Activated CD4-positive, alpha-beta T cell treated with anti-CD3 and anti-CD28 coated beads, Interleukin-2, amount 10 ng/mL, durations not matched to agents 24 days and 14 days (primary cell): Measurements from ENCODE around the gene NTSR1. TPM values are rescaled to one million over a fixed set of nuclear protein-coding genes. Genes with fewer than 3 reads are reported as not detected.

Experiments used
- DNase-seq: peaks from one replicate; pipeline ENCODE4 v3.0.0; 2022
- H3K27ac Mint-ChIP-seq: one replicate; pipeline ENCODE4 v1.8.0; 2022; ENCODE audit warnings: mild to moderate bottlenecking, mixed read lengths
- H3K27me3 Mint-ChIP-seq: one replicate; pipeline ENCODE4 v1.8.0; 2022; ENCODE audit warnings: mixed read lengths
- H3K36me3 Mint-ChIP-seq: one replicate; pipeline ENCODE4 v1.8.0; 2022; ENCODE audit warnings: low read depth, mild to moderate bottlenecking, mixed read lengths
- H3K4me1 Mint-ChIP-seq: one replicate; pipeline ENCODE4 v1.8.0; 2021; ENCODE audit warnings: mixed read lengths
- H3K4me3 Mint-ChIP-seq: one replicate; pipeline ENCODE4 v1.8.0; 2022; ENCODE audit warnings: mild to moderate bottlenecking, moderate library complexity, mixed read lengths
- H3K9me3 Mint-ChIP-seq: one replicate; pipeline ENCODE4 v1.8.0; 2021; ENCODE audit warnings: mixed read lengths
- intact Hi-C: fragments of 100-400 bp; cut with micrococcal nuclease; formaldehyde crosslinking; loops from one replicate; pipeline ENCODE4 v1.15.1; 2023
- total RNA-seq: library from RNA; stranded (reverse); gene quantifications from 2 replicates; pipeline ENCODE4 v1.2.3, GENCODE V29; 2022

NTSR1 gene
- total RNA-seq, 1 donor from 2014 or later = not detected

GRCh38 chr20:62784497-62784896, 75.9 kb downstream of the NTSR1 start:
- H3K4me3 Mint-ChIP-seq = no peak overlapping the region
- H3K36me3 Mint-ChIP-seq = no peaks in the 10 kb centered on the region
- H3K9me3 Mint-ChIP-seq = no peaks in the 10 kb centered on the region
- no peak for DNase-seq
- intact Hi-C loops = no loop called here
- no peak overlapping the region for H3K27ac Mint-ChIP-seq
- H3K27me3 Mint-ChIP-seq = no peaks in the 10 kb centered on the region
- peaks cover 11% of the 10 kb centered on the region for H3K4me1 Mint-ChIP-seq

DNA sequence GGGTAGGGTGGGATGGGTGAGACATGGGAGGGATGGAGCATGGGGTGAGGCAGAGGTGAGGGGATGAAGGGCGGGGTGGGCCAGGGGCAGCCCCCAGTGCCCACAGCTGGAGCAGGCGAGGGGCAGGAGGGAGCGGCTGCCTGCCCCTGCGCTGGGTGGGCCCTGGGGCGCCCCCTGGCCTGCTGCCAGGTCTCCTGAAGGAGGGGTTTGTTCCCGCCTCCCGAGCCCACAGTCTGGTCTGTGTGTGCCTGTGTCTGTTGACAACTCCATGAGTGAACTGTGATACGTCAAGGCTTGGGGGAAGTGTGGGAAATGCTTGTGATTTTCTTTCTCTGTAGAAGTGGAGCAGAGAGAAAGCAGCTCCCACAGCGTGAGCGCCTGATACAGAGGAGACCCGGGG, 76.8 kb downstream of the NTSR1 start:
- Mint-ChIP-seq H3K27ac (no peak overlapping the region), H3K4me3 (no peak overlapping the region), H3K36me3 (no peaks in the 10 kb centered on the region), H3K27me3 (no peaks in the 10 kb centered on the region), H3K4me1 (peaks cover 11% of the 10 kb centered on the region), H3K9me3 (no peaks in the 10 kb centered on the region)
- DNase-seq = no peak
- intact Hi-C loops = no loop called here

- Mint-ChIP-seq H3K27ac (no peak overlapping the region), H3K4me1 (peaks cover 12% of the 10 kb centered on the region), H3K36me3 (no peaks in the 10 kb centered on the region), H3K9me3 (no peaks in the 10 kb centered on the region), H3K27me3 (no peaks in the 10 kb centered on the region), H3K4me3 (no peak overlapping the region)
- intact Hi-C loops = no loop called here
- no peak for DNase-seq
Measured at GRCh38 chr20:62786157-62786556, 77.5 kb downstream of the NTSR1 start.

GRCh38 chr20:62787321-62787720, 78.7 kb downstream of the NTSR1 start:
- no peaks in the 10 kb centered on the region for H3K9me3 Mint-ChIP-seq
- H3K36me3 Mint-ChIP-seq = no peaks in the 10 kb centered on the region
- intact Hi-C loops = no loop called here
- no peak overlapping the region for H3K27ac Mint-ChIP-seq
- DNase-seq = no peak
- H3K27me3 Mint-ChIP-seq = no peaks in the 10 kb centered on the region
- H3K4me1 Mint-ChIP-seq = peaks cover 19% of the 10 kb centered on the region
- no peak overlapping the region for H3K4me3 Mint-ChIP-seq

DNA sequence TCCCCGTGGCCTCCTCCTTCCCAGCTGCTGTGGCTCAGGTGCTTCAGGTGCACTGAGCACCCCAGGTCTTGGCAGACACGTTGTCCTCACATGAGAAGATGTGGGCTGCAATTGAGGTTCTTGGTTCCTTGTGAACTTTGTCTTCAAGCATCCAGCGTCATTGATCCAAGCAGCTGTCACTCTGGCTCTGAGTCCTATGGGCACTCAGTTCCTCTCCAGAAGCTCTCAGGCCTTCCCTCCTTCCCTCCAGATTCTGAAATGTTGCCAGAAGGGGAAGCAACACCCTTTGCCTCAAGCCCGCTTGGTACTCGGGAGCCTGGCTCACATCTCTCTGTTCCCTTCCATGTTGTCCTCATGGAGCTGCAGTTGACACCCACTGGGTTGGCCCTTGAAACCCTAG, 79.2 kb downstream of the NTSR1 start:
- Mint-ChIP-seq H3K27ac (no peak overlapping the region), H3K9me3 (no peaks in the 10 kb centered on the region), H3K4me3 (no peak overlapping the region), H3K4me1 (peaks cover 17% of the 10 kb centered on the region), H3K27me3 (no peaks in the 10 kb centered on the region), H3K36me3 (no peaks in the 10 kb centered on the region)
- intact Hi-C loops = no loop called here
- no peak for DNase-seq

- intact Hi-C loops = no loop called here
- H3K27ac Mint-ChIP-seq = no peak overlapping the region
Measured at GRCh38 chr20:62788607-62789006, 80.0 kb downstream of the NTSR1 start.

GRCh38 chr20:62790075-62790474, 81.4 kb downstream of the NTSR1 start:
- intact Hi-C loops = loop anchor here (5.0 kb wide), 5 partner anchors 138 to 553 kb away; partner anchors contain the start of genes ADRM1, OSBPL2 and RPS21
- no peaks in the 10 kb centered on the region for H3K9me3 Mint-ChIP-seq
- peaks cover 26% of the 10 kb centered on the region for H3K4me1 Mint-ChIP-seq
- H3K4me3 Mint-ChIP-seq = no peak overlapping the region
- no peak overlapping the region for H3K27ac Mint-ChIP-seq
- DNase-seq = no peak
- no peaks in the 10 kb centered on the region for H3K27me3 Mint-ChIP-seq
- no peaks in the 10 kb centered on the region for H3K36me3 Mint-ChIP-seq

More at GRCh38 chr20:62788607-62789006, 80.0 kb downstream of the NTSR1 start:
- no peaks in the 10 kb centered on the region for H3K36me3 Mint-ChIP-seq
- DNase-seq = no peak
- no peaks in the 10 kb centered on the region for H3K27me3 Mint-ChIP-seq
- H3K4me3 Mint-ChIP-seq = no peak overlapping the region
- no peaks in the 10 kb centered on the region for H3K9me3 Mint-ChIP-seq
- peaks cover 21% of the 10 kb centered on the region for H3K4me1 Mint-ChIP-seq

- Mint-ChIP-seq H3K36me3 (peaks cover 2% of the 10 kb centered on the region), H3K27me3 (no peaks in the 10 kb centered on the region), H3K27ac (peak overlapping the region; percentile 72), H3K4me1 (peaks cover 28% of the 10 kb centered on the region), H3K9me3 (no peaks in the 10 kb centered on the region), H3K4me3 (peak overlapping the region; percentile 30)
- intact Hi-C loops = loop anchor here (1.0 to 5.0 kb wide), 8 partner anchors 123 to 554 kb away; partner anchors contain the start of genes ADRM1, CABLES2, OSBPL2 and RPS21
- peak; percentile 94 for DNase-seq
Measured at GRCh38 chr20:62791301-62792181, 82.9 kb downstream of the NTSR1 start.

GRCh38 chr20:62792182-62792939, 83.7 kb downstream of the NTSR1 start:
- H3K4me1 Mint-ChIP-seq = peaks cover 30% of the 10 kb centered on the region
- intact Hi-C loops = loop anchor here (5.0 kb wide), 5 partner anchors 140 to 555 kb away; partner anchors contain the start of genes ADRM1, OSBPL2 and RPS21

GRCh38 chr20:62792940-62793756, 84.5 kb downstream of the NTSR1 start:
- H3K27ac Mint-ChIP-seq = peak overlapping the region; percentile 86

More at GRCh38 chr20:62792182-62792939, 83.7 kb downstream of the NTSR1 start:
- no peak for DNase-seq
- Mint-ChIP-seq H3K27ac (peak overlapping the region; percentile 11), H3K36me3 (peaks cover 2% of the 10 kb centered on the region), H3K27me3 (no peaks in the 10 kb centered on the region), H3K9me3 (no peaks in the 10 kb centered on the region), H3K4me3 (no peak overlapping the region)

DNA sequence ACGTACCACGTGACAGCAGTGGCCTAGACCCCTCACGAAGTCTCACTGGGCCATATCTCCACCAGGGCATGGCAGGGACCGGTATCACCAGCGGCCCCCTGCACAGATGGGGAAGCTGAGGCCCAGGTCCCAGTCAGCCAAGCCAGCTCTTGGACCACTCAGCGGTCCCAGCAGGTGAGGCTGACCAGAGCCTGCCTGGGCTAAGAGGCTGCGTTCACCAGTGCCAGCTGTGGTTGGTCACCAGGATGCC, 85.0 kb downstream of the NTSR1 start:
- Mint-ChIP-seq H3K36me3 (peaks cover 9% of the 10 kb centered on the region), H3K9me3 (no peaks in the 10 kb centered on the region), H3K27me3 (no peaks in the 10 kb centered on the region), H3K4me3 (peak overlapping the region; percentile 72), H3K27ac (peak overlapping the region; percentile 86), H3K4me1 (peaks cover 33% of the 10 kb centered on the region)
- intact Hi-C loops = loop anchor here (5.0 kb wide), 5 partner anchors 141 to 556 kb away; partner anchors contain the start of genes ADRM1, OSBPL2 and RPS21
- no peak for DNase-seq

More at GRCh38 chr20:62792940-62793756, 84.5 kb downstream of the NTSR1 start:
- no peaks in the 10 kb centered on the region for H3K9me3 Mint-ChIP-seq
- peaks cover 30% of the 10 kb centered on the region for H3K4me1 Mint-ChIP-seq
- no peak for DNase-seq
- H3K36me3 Mint-ChIP-seq = peaks cover 4% of the 10 kb centered on the region
- H3K27me3 Mint-ChIP-seq = no peaks in the 10 kb centered on the region
- intact Hi-C loops = loop anchor here (5.0 kb wide), 5 partner anchors 141 to 556 kb away; partner anchors contain the start of genes ADRM1, OSBPL2 and RPS21
- peak overlapping the region; percentile 72 for H3K4me3 Mint-ChIP-seq

GRCh38 chr20:62794007-62794724, 85.5 kb downstream of the NTSR1 start:
- peaks cover 13% of the 10 kb centered on the region for H3K36me3 Mint-ChIP-seq
- H3K9me3 Mint-ChIP-seq = no peaks in the 10 kb centered on the region
- H3K4me1 Mint-ChIP-seq = peaks cover 33% of the 10 kb centered on the region
- H3K4me3 Mint-ChIP-seq = peak overlapping the region; percentile 87
- peak overlapping the region; percentile 95 for H3K27ac Mint-ChIP-seq
- H3K27me3 Mint-ChIP-seq = no peaks in the 10 kb centered on the region
- DNase-seq = peak; percentile 100
- intact Hi-C loops = loop anchor here (5.0 kb wide), 5 partner anchors 142 to 557 kb away; partner anchors contain the start of genes ADRM1, OSBPL2 and RPS21
